Mucosa of stomach (tissue), 1 donor: ENCODE results near the gene CBFA2T3.

Source experiments
- H3K27me3 ChIP-seq: one replicate; pipeline ENCODE4 v1.7.0; 2013; ENCODE audit warnings: mild to moderate bottlenecking, low read length; ENCODE audit not compliant: control insufficient read depth, insufficient read depth
- H3K36me3 ChIP-seq: one replicate; pipeline ENCODE4 v1.7.0; 2013; ENCODE audit warnings: low read length; ENCODE audit not compliant: control insufficient read depth, insufficient read depth
- H3K4me1 ChIP-seq: one replicate; pipeline ENCODE4 v1.7.0; 2013; ENCODE audit warnings: mild to moderate bottlenecking, low read length; ENCODE audit not compliant: control insufficient read depth, insufficient read depth
- H3K4me3 ChIP-seq: one replicate; pipeline ENCODE4 v1.7.0; 2013; ENCODE audit warnings: low read length
- H3K9ac ChIP-seq: one replicate; pipeline ENCODE4 v1.7.0; 2013; ENCODE audit warnings: mild to moderate bottlenecking, low read length, moderate library complexity
- H3K9me3 ChIP-seq: one replicate; pipeline ENCODE4 v1.7.0; 2013; ENCODE audit warnings: mild to moderate bottlenecking, low read length, moderate library complexity; ENCODE audit not compliant: control insufficient read depth
- donor health status: Pancreatic carcinoma.

The CBFA2T3 gene

DNA sequence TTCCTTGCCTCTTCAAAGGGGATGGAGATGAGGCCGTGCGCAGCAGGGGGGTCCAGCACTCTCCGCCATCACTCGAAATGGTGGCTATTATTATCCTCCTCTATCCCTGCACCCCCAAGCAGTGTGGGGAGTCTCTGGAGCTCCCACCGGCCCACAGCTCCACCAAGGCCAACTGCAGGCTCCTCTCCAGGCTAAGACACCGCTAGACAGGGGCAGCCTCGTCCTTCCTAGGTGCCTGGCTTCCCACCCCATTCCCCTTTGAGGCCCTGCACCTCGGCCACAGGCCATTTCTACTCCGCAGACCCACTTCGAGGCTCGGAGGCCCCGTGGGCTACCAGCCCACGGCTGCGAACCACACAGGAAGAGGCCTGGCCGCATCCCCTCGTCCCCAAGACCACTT is 71.0 kb downstream of the CBFA2T3 start:
- no peaks in the 10 kb centered on the region for H3K4me1 ChIP-seq
- H3K36me3 ChIP-seq: no peaks in the 10 kb centered on the region
- H3K9me3 ChIP-seq: no peaks in the 10 kb centered on the region
- H3K9ac ChIP-seq: no peak overlapping the region
- no peak overlapping the region for H3K4me3 ChIP-seq
- no peaks in the 10 kb centered on the region for H3K27me3 ChIP-seq

GRCh38 chr16:88905563-88905962 is 71.4 kb downstream of the CBFA2T3 start:
- no peaks in the 10 kb centered on the region for H3K4me1 ChIP-seq
- H3K9me3 ChIP-seq: no peaks in the 10 kb centered on the region
- H3K27me3 ChIP-seq: no peaks in the 10 kb centered on the region
- H3K4me3 ChIP-seq: no peak overlapping the region
- H3K9ac ChIP-seq: no peak overlapping the region
- H3K36me3 ChIP-seq: no peaks in the 10 kb centered on the region

GRCh38 chr16:88904676-88905365 is 72.2 kb downstream of the CBFA2T3 start:
- H3K27me3 ChIP-seq: no peaks in the 10 kb centered on the region
- no peak overlapping the region for H3K4me3 ChIP-seq
- H3K4me1 ChIP-seq: no peaks in the 10 kb centered on the region
- H3K9me3 ChIP-seq: no peaks in the 10 kb centered on the region
- H3K36me3 ChIP-seq: no peaks in the 10 kb centered on the region
- H3K9ac ChIP-seq: no peak overlapping the region

DNA sequence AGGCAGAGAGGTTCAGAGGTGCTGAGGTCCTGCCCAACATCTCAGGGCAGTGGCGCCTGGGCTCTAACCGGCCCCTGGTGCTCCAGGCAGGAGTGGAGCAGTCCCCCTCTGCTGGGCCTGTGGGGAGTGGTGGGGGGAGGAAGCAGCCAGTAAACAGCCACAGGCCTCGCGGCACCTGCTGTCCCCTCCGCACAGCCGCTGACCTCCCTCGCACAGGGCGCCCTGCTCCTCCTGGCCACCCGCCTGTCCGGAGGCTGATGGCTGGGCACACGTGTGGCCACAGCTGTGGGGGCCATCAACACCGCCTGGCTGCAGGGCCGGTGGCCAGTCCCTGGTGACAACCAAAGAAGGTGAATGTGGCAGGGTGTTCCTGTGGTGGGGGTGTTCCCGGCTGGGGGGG is 73.7 kb downstream of the CBFA2T3 start:
- H3K4me3 ChIP-seq: no peak overlapping the region
- H3K36me3 ChIP-seq: no peaks in the 10 kb centered on the region
- no peaks in the 10 kb centered on the region for H3K27me3 ChIP-seq
- no peaks in the 10 kb centered on the region for H3K9me3 ChIP-seq
- H3K4me1 ChIP-seq: no peaks in the 10 kb centered on the region
- no peak overlapping the region for H3K9ac ChIP-seq

GRCh38 chr16:88902744-88903143 is 74.3 kb downstream of the CBFA2T3 start:
- Histone ChIP-seq H3K4me3 (no peak overlapping the region), H3K36me3 (no peaks in the 10 kb centered on the region), H3K9me3 (no peaks in the 10 kb centered on the region), H3K27me3 (no peaks in the 10 kb centered on the region), H3K9ac (no peak overlapping the region), H3K4me1 (no peaks in the 10 kb centered on the region)

- no peaks in the 10 kb centered on the region for H3K27me3 ChIP-seq
- H3K36me3 ChIP-seq: no peaks in the 10 kb centered on the region
- H3K4me1 ChIP-seq: no peaks in the 10 kb centered on the region
- no peak overlapping the region for H3K9ac ChIP-seq
- H3K4me3 ChIP-seq: no peak overlapping the region
- H3K9me3 ChIP-seq: no peaks in the 10 kb centered on the region
These were observed 75.2 kb downstream of the CBFA2T3 start for GRCh38 chr16:88901718-88902337.

GRCh38 chr16:88900662-88901052 is 76.3 kb downstream of the CBFA2T3 start:
- no peaks in the 10 kb centered on the region for H3K4me1 ChIP-seq
- H3K9me3 ChIP-seq: no peaks in the 10 kb centered on the region

GRCh38 chr16:88899901-88900661 is 76.9 kb downstream of the CBFA2T3 start:
- Histone ChIP-seq H3K4me1 (no peaks in the 10 kb centered on the region), H3K4me3 (no peak overlapping the region), H3K27me3 (no peaks in the 10 kb centered on the region), H3K36me3 (no peaks in the 10 kb centered on the region), H3K9me3 (no peaks in the 10 kb centered on the region), H3K9ac (no peak overlapping the region)

More at GRCh38 chr16:88900662-88901052, 76.3 kb downstream of the CBFA2T3 start:
- Histone ChIP-seq H3K27me3 (no peaks in the 10 kb centered on the region), H3K4me3 (no peak overlapping the region), H3K9ac (no peak overlapping the region), H3K36me3 (no peaks in the 10 kb centered on the region)

GRCh38 chr16:88897696-88898425 is 79.1 kb downstream of the CBFA2T3 start:
- Histone ChIP-seq H3K9me3 (no peaks in the 10 kb centered on the region), H3K4me3 (no peak overlapping the region), H3K27me3 (no peaks in the 10 kb centered on the region), H3K9ac (no peak overlapping the region), H3K4me1 (no peaks in the 10 kb centered on the region), H3K36me3 (no peaks in the 10 kb centered on the region)

GRCh38 chr16:88896238-88897070 is 80.6 kb downstream of the CBFA2T3 start:
- no peaks in the 10 kb centered on the region for H3K36me3 ChIP-seq
- H3K4me1 ChIP-seq: no peaks in the 10 kb centered on the region
- no peaks in the 10 kb centered on the region for H3K27me3 ChIP-seq
- H3K9ac ChIP-seq: no peak overlapping the region
- H3K4me3 ChIP-seq: no peak overlapping the region
- H3K9me3 ChIP-seq: no peaks in the 10 kb centered on the region

- H3K27me3 ChIP-seq: no peaks in the 10 kb centered on the region
- H3K9me3 ChIP-seq: no peaks in the 10 kb centered on the region
- H3K36me3 ChIP-seq: no peaks in the 10 kb centered on the region
- H3K9ac ChIP-seq: no peak overlapping the region
- no peak overlapping the region for H3K4me3 ChIP-seq
- no peaks in the 10 kb centered on the region for H3K4me1 ChIP-seq
These were observed 81.7 kb downstream of the CBFA2T3 start for GRCh38 chr16:88895335-88895734.
